NAMALWA (cell line): ENCODE results near the gene SYNE2.

Experiments used
- DNase-seq: peaks from one replicate; pipeline ENCODE4 v3.0.0-alpha.2; 2015; ENCODE audit warnings: low spot score

Gene SYNE2

GRCh38 chr14:63875311-63875710 lies 22.5 kb downstream of the SYNE2 start:
- DNase-seq: no peak

- DNase-seq: no peak
Measured at GRCh38 chr14:63877550-63877939, 24.7 kb downstream of the SYNE2 start.

- no peak for DNase-seq
Measured at GRCh38 chr14:63878052-63878451, 25.2 kb downstream of the SYNE2 start.

GRCh38 chr14:63878792-63879191 lies 26.0 kb downstream of the SYNE2 start:
- DNase-seq: no peak

GRCh38 chr14:63881926-63882325 lies 29.1 kb downstream of the SYNE2 start:
- no peak for DNase-seq

GRCh38 chr14:63887899-63888298 lies 35.1 kb downstream of the SYNE2 start:
- DNase-seq: no peak

DNA sequence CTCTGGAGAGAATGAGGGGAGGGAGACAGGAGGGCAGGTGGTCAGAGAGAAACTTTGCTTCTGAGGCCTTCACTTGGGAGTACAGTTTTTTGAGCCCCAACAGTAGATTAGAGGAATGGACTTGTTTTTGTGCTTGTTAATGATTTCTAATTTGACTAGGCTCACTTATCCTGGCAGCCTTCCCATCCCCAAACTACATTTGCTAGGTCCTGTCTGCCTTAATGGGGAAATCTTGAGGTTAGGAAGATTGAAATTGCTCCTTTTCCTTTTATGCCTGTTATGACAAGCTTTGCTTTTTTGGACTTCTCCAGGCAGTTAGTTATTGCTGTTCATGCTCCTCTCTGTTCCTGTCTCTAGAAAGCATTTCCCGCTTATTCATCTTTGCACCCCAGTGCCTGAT lies 37.7 kb downstream of the SYNE2 start:
- DNase-seq: no peak

DNA sequence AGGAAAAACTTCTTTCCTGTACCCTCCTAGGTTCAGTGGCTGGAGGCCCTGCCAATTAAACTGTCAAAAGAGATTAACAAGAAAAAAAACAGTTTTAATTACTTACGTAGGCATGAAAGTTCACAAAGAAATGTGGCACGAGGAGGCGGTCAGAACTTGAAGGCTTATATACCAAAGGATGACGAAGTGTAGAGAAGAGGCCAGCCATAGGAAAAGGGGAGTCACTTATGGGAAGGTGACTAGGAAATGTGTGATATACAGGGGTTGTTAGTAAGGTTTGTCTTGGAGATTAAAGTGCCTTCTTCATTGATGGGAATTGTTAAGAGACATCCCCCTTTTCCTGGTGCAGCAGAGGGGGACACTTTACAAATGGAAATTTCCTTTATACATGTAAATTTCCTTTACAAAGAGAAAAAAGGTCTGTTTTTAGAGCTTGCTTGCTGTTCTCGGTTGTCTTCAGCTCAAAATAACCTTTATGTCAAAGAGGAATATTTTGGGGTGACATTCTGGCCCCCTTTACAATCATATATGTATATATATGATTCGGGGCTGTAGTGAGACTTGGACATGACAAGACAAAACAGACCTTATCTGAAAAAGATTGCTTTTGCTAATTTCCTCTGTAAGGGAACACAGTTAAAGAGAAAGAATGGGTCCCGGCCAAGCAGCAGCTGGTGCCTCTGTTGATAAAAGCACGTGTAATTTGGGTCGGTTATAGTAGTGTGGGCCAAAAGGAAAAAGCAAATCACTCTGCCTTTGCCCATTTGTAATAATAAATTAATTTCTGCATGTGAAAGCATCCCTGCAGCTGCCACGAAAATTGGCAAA lies 38.6 kb downstream of the SYNE2 start:
- no peak for DNase-seq

GRCh38 chr14:63892265-63892664 lies 39.5 kb downstream of the SYNE2 start:
- DNase-seq: no peak

- no peak for DNase-seq
Measured at GRCh38 chr14:63893701-63894458, 41.1 kb downstream of the SYNE2 start.

GRCh38 chr14:63895510-63895909 lies 42.7 kb downstream of the SYNE2 start:
- no peak for DNase-seq

GRCh38 chr14:63896278-63896720 lies 43.5 kb downstream of the SYNE2 start:
- no peak for DNase-seq

DNA sequence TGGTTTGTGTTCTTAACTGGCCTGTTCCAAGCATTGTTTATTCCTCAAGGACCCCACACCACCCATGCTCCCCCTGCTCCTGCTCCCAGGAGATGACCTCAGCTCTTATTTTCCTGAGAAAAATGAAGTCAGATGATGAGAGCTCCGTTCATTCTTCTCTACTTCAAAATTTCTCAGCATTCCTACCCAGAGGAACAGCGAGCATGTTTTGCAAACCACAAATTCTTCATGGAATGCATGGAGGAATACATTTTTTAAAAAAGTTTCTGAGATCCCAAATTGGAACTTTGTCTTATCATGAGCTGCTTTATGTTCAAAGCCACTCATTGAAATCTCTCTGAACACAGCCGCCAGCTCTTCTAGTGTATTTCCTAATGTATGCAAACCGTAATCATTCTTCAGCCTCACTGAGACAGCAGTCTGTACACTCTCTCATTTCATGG lies 44.9 kb downstream of the SYNE2 start:
- no peak for DNase-seq

DNA sequence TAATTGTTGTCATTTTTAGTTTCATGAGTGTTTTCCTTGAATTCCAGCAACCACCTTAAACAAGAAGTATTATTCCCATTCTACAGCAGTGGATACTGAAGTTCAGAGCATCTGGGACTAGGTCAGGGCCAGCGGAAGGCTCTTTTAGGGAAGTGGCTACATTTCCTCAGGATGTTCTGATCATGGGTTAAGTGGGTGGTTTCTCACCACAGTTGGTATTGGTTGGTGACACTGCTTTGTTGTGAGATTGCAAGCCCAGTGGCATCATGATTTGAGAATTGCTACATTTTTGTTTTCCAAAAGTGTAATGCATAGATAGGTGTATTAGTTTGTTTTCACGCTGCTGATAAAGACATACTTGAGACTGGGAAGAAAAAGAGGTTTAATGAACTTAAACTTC lies 47.1 kb downstream of the SYNE2 start:
- DNase-seq: no peak

DNA sequence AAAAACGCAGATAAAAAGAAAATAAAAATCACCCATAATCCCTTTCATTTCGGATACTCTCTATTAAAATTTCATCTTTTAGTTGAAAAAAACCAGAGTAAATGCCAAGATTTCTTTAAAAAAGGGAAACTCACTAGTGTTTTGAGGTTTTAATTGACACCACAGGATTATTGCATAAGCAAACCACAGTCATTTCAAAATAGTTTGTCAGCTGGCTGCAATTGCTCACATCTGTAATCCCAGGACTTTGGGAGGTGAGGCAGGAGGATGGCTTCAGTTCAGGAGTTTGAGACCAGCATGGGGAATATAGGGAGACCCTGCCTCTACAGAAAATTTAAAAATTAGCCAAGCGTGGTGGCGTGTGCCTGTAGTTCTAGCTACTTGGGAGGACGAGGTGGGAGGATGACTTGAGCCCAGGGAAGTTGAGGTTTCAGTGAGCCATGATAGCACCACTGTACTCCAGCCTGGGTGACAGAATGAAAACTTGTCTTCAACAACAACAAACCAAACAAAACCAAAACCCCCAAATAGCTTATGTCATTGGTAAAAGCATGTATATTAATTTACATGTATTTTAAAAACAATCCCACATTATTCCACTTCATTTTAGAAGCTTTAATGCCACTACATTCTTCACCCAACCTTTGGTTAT lies 48.8 kb downstream of the SYNE2 start:
- no peak for DNase-seq

DNA sequence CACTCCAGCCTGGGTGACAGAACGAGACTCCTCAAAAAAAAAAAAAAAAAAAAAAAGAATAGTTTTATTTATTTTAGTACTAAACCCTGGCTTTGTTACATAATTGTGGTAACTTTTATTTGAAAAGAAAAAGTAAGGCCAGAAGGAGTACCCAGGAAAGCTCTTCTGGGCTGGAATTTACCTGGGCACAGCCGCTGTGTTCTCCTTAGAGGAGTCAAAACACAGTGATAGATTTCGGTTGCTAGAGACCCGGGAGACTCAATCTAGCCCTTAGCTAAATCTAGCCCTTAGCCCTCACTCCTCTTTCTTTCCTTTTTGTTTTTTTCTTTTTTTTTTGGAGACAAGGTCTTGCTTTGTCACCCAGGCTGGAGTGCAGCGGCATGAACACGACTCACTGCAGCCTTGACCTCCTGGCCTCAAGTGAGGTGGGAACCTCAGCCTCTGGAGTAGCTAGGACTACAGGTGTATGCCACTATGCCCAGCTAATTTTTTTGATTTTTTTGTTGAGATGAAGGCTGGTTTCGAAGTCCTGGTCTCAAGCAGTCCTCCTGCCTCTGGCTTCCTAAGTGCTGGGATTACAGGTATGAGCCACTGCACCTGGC lies 49.7 kb downstream of the SYNE2 start:
- no peak for DNase-seq

GRCh38 chr14:63904724-63905123 lies 51.9 kb downstream of the SYNE2 start:
- DNase-seq: no peak

GRCh38 chr14:63905370-63905769 lies 52.6 kb downstream of the SYNE2 start:
- no peak for DNase-seq

DNA sequence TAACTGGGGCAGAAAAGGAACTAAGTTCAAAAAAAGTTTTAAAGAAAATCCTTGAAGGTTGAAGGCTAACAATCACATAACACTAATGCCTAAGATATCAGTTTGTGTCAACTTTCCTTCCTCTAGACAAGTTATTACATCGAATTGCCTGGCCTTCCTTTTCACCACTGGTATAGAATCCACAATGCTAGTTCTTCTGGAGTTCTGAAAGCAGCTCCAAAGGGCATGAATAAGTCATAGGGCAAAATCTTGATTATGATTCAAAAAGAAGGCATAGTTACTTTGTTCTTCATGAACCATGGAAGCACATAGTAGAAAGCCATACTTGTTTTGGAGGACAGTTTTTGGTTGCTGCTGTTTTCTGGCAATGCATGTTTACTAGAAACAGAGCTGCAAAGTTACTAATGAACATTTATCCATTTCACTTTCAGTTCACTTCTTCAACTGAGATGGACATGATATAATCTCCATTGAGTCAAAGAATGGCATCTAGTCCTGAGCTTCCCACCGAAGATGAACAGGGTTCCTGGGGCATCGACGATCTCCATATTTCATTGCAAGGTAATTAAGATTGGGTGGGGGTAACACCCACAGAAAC lies 56.0 kb downstream of the SYNE2 start:
- DNase-seq: no peak

DNA sequence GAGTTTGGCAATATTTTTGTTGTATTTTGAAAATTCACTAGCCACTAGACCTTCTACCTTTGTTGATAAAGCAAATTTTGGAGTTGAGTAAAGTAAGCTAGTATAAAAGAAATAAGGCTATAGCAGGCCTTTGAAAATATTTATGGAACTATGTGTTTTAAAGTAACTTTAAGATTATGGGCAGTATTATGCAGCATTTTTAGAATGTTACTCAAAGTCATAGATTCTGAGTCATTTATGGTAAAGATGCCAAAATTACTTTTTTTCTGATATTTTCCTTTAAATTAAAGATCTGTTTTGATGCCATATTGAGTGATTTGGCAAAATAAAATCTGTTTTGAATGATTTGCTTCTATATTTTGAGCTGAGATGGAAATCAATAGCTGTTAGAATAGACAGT lies 57.2 kb downstream of the SYNE2 start:
- no peak for DNase-seq

- DNase-seq: no peak
Measured at GRCh38 chr14:63910583-63911363, 58.0 kb downstream of the SYNE2 start.
